G401.6 (cell line): ENCODE data around the gene NBPF12.
"Not testable (repeated sequence)": the region's sequence is repeated elsewhere in the genome, so short reads cannot be mapped to it uniquely, and the experiment has no call there.

Source experiments
- FAIRE-seq: peaks from 2 replicates; lab custom pipeline; 2012; peaks lifted over from hg19 to GRCh38; lab: Jason Lieb, UNC

Gene NBPF12

DNA sequence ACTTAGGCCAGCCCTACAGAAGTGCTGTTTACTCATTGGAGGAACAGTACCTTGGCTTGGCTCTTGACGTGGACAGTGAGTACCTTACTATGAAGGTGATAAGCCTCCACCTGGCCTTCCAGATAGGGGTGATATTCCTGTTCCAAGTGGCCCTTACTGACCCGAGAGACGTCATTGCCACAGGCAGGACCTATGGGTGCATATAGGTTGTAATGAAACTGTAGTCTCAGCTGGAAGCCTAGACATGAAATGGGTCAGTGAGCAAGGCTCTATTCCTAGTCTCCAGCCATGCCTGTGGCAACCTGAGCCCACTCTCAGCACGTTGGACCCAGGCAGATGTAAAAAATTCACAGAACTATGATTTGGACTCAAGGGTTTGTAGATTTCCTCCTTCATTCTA lies 48.3 kb downstream of the NBPF12 start:
- not testable (repeated sequence) for FAIRE-seq

- FAIRE-seq: not testable (repeated sequence)
Observed at GRCh38 chr1:146987502-146987901, 49.4 kb downstream of the NBPF12 start.

- not testable (repeated sequence) for FAIRE-seq
Observed at GRCh38 chr1:146989455-146989854, 51.3 kb downstream of the NBPF12 start.

GRCh38 chr1:147008495-147008894 lies 70.4 kb downstream of the NBPF12 start:
- not testable (repeated sequence) for FAIRE-seq

GRCh38 chr1:147026975-147027374 lies 88.9 kb downstream of the NBPF12 start:
- FAIRE-seq: not testable (repeated sequence)

DNA sequence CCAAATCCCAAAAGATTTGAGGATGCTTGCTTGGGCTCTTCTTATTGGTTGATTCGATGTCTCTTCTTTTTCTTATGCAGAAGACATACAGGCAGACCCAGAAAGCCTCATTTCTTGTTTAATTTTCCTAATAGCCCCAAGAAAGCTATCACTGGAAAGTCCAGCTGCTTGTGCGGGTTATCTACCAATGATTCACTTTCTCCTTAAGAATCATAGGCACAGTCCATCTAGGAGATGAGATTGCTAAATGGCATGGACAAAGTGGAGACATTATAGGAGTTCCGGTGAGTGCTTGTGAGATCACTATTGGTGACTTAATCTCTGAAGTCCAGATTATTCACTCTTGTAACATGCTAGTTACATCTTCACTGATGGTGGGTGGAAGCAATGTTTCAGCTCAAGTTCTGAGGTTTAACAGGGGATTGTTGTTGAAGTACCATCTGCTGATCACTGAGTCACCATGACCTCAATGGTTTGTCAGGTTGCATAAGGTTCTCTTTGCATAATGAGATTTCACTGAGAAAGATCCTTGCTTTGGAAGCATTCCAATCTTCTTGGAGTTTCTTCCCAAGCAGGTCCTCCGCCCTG lies 92.0 kb downstream of the NBPF12 start:
- not testable (repeated sequence) for FAIRE-seq

DNA sequence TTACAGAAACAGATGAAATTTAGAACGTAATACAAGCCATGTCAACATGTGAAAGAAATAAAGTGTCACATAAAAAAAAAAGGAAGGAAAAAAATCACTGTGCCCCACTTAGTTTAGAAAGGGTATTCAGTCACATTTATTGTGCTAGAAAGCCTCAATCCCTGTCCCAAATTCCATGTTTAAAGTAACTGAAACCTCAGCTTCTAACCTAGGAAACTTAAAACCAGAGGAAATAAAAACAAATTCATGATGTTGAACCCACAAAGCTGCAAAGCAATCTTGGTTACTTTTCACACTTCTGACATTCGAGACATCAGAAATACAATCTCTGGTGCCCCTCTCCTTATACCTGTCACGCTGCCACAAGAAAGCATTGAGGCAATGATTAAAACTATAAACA lies 101.8 kb downstream of the NBPF12 start:
- no peak for FAIRE-seq

DNA sequence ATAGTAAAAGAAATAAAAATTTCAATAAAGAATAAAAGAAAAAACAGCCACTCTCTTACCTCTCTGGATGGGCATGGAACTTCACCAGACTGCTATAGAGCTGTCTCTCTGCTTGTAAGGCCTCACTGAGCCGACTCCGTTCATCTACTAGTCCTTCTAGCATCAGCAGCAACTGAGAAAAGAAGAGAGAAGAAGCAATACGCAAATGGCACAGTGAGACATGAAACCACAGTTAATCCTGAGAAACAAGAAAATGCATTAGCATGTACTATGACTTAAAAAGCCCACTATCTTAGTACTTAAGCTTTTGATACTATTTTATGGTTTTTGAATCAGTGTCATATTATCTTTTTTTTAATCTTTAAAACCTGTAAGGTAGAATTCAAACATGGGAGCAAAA lies 104.8 kb downstream of the NBPF12 start:
- not testable (repeated sequence) for FAIRE-seq

- FAIRE-seq: not testable (repeated sequence)
Observed at GRCh38 chr1:147044511-147044910, 106.4 kb downstream of the NBPF12 start.
